Adipocyte (in vitro differentiated cells): Measurements from ENCODE around the gene TGM3.

ENCODE experiments used
- DNase-seq: peaks from one replicate; pipeline ENCODE4 v3.0.0-alpha.2; 2015; ENCODE audit warnings: low read depth
- H3K27me3 ChIP-seq: replicated peaks from 2 replicates; pipeline ENCODE4 v1.7.0; 2013; ENCODE audit warnings: mild to moderate bottlenecking, low read length, moderate library complexity; ENCODE audit not compliant: control insufficient read depth, insufficient read depth
- H3K36me3 ChIP-seq: 2 replicates; pipeline ENCODE4 v1.7.0; 2013; ENCODE audit warnings: low read length, mild to moderate bottlenecking, moderate library complexity; ENCODE audit not compliant: control insufficient read depth, insufficient read depth, severe bottlenecking
- H3K4me1 ChIP-seq: 2 replicates; pipeline ENCODE4 v1.7.0; 2013; ENCODE audit warnings: mild to moderate bottlenecking, low read length, moderate library complexity; ENCODE audit not compliant: control insufficient read depth, insufficient read depth
- H3K4me3 ChIP-seq: 2 replicates; pipeline ENCODE4 v1.7.0; 2013; ENCODE audit warnings: mild to moderate bottlenecking, low read length, moderate library complexity
- H3K9ac ChIP-seq: 2 replicates; pipeline ENCODE4 v1.7.0; 2013; ENCODE audit warnings: mild to moderate bottlenecking, low read length, moderate library complexity
- H3K9me3 ChIP-seq: 2 replicates; pipeline ENCODE4 v1.7.0; 2013; ENCODE audit warnings: mild to moderate bottlenecking, low read length, moderate library complexity; ENCODE audit not compliant: control insufficient read depth

Gene TGM3, protein sequence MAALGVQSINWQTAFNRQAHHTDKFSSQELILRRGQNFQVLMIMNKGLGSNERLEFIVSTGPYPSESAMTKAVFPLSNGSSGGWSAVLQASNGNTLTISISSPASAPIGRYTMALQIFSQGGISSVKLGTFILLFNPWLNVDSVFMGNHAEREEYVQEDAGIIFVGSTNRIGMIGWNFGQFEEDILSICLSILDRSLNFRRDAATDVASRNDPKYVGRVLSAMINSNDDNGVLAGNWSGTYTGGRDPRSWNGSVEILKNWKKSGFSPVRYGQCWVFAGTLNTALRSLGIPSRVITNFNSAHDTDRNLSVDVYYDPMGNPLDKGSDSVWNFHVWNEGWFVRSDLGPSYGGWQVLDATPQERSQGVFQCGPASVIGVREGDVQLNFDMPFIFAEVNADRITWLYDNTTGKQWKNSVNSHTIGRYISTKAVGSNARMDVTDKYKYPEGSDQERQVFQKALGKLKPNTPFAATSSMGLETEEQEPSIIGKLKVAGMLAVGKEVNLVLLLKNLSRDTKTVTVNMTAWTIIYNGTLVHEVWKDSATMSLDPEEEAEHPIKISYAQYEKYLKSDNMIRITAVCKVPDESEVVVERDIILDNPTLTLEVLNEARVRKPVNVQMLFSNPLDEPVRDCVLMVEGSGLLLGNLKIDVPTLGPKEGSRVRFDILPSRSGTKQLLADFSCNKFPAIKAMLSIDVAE

DNA sequence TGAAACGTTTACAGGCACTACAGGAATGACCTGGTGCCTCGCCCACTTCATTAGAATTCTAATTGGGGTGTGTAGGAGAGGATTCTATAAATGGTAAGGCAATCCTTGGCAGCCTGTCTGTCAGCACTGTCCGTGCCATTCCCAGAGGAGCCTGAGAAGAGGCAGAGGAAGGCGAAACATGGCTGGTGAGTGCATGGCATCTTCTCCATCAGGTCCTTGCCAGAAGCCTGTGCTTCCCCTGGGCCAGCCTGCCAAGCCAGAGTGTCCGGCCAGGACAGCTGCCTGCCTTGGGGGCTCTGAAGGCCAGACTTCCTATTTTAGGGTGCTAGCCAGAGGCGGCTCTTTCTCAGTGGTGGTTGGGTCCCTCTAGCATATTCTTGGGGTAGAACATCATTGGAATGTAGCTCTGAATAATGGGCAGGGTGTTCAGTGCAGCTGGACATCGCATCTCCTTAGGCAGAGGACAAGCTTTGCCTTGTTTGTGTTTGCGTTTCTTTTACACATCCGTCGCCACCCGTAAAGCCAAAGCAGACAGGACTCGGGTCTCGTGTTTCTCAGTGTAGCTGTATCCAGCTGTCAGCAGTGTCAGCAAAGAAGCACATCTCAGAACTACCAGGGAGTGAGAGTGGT is at the start of gene TGM3:
Gene TGM3, plus strand, starts transcription at position 116 of the 630 bp plus-strand sequence. Its CDS starts 63 bp downstream, at position 179.
- Histone ChIP-seq H3K4me1 (peaks cover 32% of the 10 kb centered on the region), H3K36me3 (no peaks in the 10 kb centered on the region), H3K9me3 (no peaks in the 10 kb centered on the region), H3K9ac (no peak within 1 kb of the TSS), H3K4me3 (no peak within 1 kb of the TSS), H3K27me3 (no peaks in the 10 kb centered on the region)
- no peak for DNase-seq

DNA sequence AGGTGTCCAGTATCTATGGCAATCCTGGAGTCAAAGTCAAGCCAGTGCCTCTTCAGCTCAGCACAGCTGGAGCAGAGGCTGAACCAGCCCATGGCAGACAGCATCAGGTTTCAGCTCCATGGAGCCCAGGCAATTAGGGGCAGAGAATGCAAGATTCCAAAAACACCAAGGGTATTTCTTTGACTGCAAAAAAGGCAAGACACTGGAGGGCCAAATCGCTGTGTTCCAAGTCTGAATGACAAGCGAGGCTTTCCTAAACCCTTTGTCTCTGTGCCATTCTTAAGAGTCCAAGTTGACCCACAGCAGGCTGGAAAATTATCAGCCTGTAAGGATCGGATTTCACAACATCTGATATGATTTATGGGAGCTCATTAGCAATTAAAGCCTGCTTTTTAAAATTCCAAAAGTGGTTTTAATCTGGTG is 49.7 kb upstream of the TGM3 start:
- DNase-seq, result peak; percentile 42
- no peak overlapping the region for H3K9ac ChIP-seq
- H3K4me3 ChIP-seq, result no peak overlapping the region
- H3K27me3 ChIP-seq, result peaks cover 5% of the 10 kb centered on the region
- no peaks in the 10 kb centered on the region for H3K36me3 ChIP-seq
- no peaks in the 10 kb centered on the region for H3K9me3 ChIP-seq
- peaks cover 8% of the 10 kb centered on the region for H3K4me1 ChIP-seq

DNA sequence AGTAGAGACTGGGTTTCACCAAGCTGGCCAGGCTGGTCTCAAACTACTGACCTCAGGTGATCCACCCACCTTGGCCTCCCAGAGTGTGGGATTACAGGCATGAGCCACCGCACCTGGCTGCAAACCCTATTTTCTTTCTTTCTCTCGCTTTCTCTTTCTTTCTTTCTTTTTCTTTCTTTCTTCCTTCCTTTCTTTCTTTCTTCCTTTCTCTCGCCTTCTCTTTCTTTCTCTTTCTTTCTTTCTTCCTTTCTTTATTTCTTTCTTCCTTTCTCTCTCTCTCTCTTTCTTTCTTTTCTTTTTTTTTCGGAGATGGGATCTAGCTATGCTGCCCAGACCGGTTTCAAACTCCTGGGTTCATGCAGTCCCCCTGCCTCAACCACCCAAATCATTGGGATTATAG is 47.0 kb upstream of the TGM3 start:
- no peak overlapping the region for H3K9ac ChIP-seq
- H3K4me3 ChIP-seq, result no peak overlapping the region
- no peaks in the 10 kb centered on the region for H3K36me3 ChIP-seq
- no peaks in the 10 kb centered on the region for H3K9me3 ChIP-seq
- peaks cover 5% of the 10 kb centered on the region for H3K27me3 ChIP-seq
- DNase-seq, result no peak
- peaks cover 8% of the 10 kb centered on the region for H3K4me1 ChIP-seq

DNA sequence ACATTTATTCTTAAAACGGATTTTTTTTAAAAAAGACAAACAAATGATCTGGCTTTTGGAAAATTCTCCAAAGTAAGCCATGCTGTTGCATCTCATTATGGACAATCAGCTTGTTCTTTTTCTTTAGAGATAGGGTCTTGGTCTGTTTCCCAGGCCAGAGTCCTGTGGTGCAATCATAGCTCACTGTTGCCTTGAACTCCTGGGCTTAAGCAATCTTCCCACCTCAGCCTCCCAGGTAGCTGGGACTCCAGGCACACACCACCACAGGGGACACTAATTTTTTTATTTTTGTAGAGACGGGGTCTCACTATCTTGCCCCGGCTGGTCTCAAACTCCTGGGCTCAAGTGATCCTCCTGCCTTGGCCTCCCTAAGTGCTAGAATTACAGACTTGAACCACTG is 45.9 kb upstream of the TGM3 start:
- Histone ChIP-seq H3K4me3 (no peak overlapping the region), H3K4me1 (peaks cover 8% of the 10 kb centered on the region), H3K36me3 (no peaks in the 10 kb centered on the region), H3K9ac (no peak overlapping the region), H3K9me3 (no peaks in the 10 kb centered on the region), H3K27me3 (peaks cover 5% of the 10 kb centered on the region)
- no peak for DNase-seq

DNA sequence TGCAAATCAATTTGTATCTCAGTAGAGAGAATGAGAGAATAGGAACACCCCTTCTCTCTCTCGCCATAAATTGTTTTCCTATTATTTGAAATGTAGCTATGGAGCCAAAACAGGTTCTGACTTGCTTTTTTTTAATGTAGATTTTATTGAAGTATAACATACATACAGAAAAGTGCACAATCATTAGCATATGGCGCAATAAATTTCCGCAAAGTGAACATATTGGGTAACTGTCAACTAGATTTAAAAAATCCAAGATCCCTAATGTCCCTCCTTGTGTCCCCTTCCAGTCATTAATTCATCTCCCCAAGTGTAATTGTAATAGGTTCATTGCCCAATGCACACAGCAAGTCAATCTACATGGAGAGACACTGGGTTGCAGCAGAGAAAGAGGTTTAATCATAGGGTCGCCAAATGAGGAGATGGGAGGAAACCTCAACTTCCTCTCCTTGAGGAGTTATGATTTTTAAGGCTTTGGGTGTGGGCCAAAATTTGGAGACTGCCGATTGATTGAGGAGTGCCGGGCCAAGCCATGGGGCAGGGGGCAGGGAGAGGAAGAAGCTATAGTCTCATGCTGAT is 43.3 kb upstream of the TGM3 start:
- H3K36me3 ChIP-seq, result no peaks in the 10 kb centered on the region
- H3K9me3 ChIP-seq, result no peaks in the 10 kb centered on the region
- no peak overlapping the region for H3K4me3 ChIP-seq
- no peak for DNase-seq
- no peaks in the 10 kb centered on the region for H3K4me1 ChIP-seq
- peaks cover 5% of the 10 kb centered on the region for H3K27me3 ChIP-seq
- no peak overlapping the region for H3K9ac ChIP-seq

DNA sequence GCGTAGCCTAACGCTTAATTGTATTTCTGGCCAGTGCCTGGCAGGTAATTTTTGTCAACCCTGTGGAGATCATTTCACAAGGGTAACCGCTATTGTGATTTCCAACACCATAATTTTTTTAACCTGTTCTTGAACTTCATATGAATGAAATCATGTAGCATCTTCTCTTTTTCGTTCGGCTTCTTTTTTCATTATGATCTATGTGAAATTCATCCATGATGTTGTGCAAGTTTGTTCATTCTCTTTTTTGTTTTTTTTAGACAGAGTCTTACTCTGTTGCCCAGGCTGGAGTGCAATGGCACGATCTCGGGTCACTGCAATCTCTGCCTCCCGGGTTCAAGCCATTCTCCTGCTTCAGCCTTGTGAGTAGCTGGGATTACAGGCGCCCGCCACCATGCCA is 42.5 kb upstream of the TGM3 start:
- Histone ChIP-seq H3K9ac (no peak overlapping the region), H3K4me1 (no peaks in the 10 kb centered on the region), H3K4me3 (no peak overlapping the region), H3K9me3 (no peaks in the 10 kb centered on the region), H3K36me3 (no peaks in the 10 kb centered on the region), H3K27me3 (no peaks in the 10 kb centered on the region)
- DNase-seq, result no peak

DNA sequence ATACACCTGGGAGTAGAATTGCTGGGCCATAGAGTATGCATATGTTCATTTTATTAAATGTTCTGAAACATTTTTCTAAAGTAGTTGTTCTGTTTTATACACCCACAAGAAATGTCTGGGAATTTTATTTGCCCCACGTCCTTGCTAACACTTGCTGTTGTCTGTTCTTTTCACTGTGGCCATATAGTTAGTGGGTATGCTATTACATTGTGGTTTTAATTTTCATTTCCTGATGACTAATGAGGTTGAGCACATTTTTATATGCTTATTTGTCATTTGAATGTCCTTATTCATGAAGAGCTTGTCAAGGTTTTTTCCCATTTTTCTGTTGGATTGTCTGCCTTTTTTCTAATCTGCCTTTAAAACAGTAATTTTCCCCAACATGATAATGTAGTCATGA is 41.5 kb upstream of the TGM3 start:
- Histone ChIP-seq H3K4me3 (no peak overlapping the region), H3K27me3 (no peaks in the 10 kb centered on the region), H3K9ac (no peak overlapping the region), H3K36me3 (no peaks in the 10 kb centered on the region), H3K9me3 (no peaks in the 10 kb centered on the region), H3K4me1 (no peaks in the 10 kb centered on the region)
- no peak for DNase-seq

DNA sequence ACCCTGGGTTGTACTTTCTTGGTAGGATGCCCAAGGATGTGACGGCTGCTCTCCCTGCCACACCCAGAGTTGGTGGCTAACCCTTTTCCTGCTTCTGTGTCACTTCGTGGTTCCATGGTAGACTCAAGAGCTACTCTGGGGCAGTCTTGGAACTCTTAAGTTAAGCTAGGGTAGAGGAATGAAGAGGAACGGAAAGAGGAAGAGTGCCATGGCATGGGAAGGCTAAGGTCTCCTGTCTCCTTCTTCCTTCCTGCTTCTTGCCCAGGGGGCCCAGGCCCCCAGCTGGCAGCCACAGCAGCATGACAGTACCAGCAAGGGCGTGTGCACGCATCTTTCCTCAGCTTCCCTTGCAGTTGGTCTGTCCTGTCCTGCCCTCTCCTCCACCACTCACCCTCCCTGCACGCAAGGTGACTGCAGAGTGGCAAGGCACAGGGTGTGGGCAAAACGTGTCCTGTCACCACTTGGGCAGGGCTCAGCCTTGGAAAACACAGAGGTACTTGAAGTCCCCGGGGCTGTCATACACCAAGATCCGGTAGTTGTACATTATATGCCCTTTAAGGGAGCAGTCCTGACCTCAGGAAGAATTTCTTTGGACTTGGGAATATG is 39.8 kb upstream of the TGM3 start:
- Histone ChIP-seq H3K27me3 (no peaks in the 10 kb centered on the region), H3K4me3 (no peak overlapping the region), H3K36me3 (no peaks in the 10 kb centered on the region), H3K4me1 (peaks cover 3% of the 10 kb centered on the region), H3K9ac (no peak overlapping the region), H3K9me3 (no peaks in the 10 kb centered on the region)
- DNase-seq, result no peak

DNA sequence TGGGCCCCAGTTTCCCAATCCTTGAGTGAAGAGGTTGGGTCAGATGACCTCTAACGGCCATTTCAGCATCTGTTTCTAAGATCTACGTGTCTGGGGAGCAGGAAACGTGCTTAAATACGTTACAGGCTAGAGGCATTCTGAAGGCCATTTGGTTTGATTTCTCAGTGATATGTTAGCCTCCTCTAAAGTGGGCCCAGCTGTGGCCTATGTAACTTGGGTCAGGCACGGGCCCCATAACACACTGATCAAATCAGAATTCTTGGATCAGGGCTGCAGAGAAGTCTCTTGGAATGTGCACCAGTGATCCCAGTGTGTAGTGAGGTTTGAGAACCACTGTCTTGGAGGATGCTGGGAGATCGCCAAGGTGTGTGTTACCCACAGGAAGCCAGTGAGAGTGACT is 36.1 kb upstream of the TGM3 start:
- DNase-seq, result no peak
- Histone ChIP-seq H3K27me3 (no peaks in the 10 kb centered on the region), H3K4me1 (peaks cover 3% of the 10 kb centered on the region), H3K9ac (no peak overlapping the region), H3K36me3 (no peaks in the 10 kb centered on the region), H3K9me3 (no peaks in the 10 kb centered on the region), H3K4me3 (no peak overlapping the region)

DNA sequence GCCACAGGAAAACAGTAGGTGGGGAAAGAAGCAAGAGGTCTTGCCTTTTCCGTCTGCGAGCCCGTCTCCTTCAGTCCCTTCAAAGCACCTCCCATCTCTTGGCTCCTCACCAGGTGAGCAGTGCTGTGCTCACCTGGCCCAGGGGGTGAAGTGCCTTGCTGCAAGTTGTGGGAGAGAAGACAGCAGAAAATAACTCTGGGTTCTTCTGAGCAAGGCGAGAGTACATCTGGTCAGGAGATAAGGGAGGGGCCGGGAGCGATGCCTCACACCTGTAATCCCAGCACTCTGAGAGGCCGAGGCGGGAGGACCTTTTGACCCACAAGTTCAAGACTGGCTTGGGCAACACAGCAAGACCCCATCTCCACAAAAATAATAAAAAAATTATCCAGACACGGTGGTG is 35.6 kb upstream of the TGM3 start:
- Histone ChIP-seq H3K4me3 (no peak overlapping the region), H3K9me3 (no peaks in the 10 kb centered on the region), H3K4me1 (peaks cover 3% of the 10 kb centered on the region), H3K36me3 (no peaks in the 10 kb centered on the region), H3K9ac (no peak overlapping the region), H3K27me3 (no peaks in the 10 kb centered on the region)
- no peak for DNase-seq

DNA sequence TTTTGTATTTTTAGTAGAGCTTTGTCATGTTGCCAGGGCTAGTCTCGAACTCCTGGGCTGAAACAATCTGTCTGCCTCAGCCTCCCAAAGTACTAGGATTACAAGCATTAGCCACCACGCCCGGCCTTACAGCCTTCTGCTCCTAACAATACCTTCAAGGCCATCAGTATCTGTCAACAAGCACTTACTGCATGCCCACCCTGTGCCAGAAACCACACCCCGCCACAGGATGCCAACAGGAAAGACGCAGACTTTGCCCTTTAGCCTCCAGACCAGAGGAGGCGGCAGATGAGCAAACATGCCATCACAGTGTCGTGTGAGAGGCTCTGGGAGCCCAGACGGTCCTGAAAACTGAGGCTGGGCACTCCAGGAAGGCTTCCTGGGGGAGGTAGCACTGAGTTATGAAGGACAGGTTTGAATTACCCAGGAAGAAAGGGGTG is 34.7 kb upstream of the TGM3 start:
- no peak for DNase-seq
- H3K27me3 ChIP-seq, result no peaks in the 10 kb centered on the region
- no peak overlapping the region for H3K4me3 ChIP-seq
- H3K9me3 ChIP-seq, result no peaks in the 10 kb centered on the region
- H3K36me3 ChIP-seq, result no peaks in the 10 kb centered on the region
- peaks cover 3% of the 10 kb centered on the region for H3K4me1 ChIP-seq
- no peak overlapping the region for H3K9ac ChIP-seq
